Omental fat pad (tissue), 4 donors: ENCODE measurements around the gene KANSL2. TPM values are rescaled to one million over a fixed set of nuclear protein-coding genes. Genes with fewer than 3 reads are reported as not detected.
"Not testable (repeated sequence)": the region's sequence is repeated elsewhere in the genome, so short reads cannot be mapped to it uniquely, and the experiment has no call there.

Experiments used
- ATAC-seq: fragments of 150-250 bp; one replicate; pipeline ENCODE4 v1.9.1; 2016; ENCODE audit warnings: mild to moderate bottlenecking, moderate library complexity; ENCODE audit not compliant: low FRiP score
- DNase-seq: peaks from one replicate; pipeline ENCODE4 v3.0.0-alpha.2; 2019; ENCODE audit warnings: low spot score
- CTCF ChIP-seq, 3 donors: fragments of 450-650 bp; IDR thresholded peaks; one replicate each; pipeline ENCODE4 v1.5.1; 2016 to 2017; ENCODE audit warnings: antibody characterized with exemption in 3 of 3, mild to moderate bottlenecking in 3 of 3, moderate library complexity in 2 of 3
- total RNA-seq, 4 donors: library from RNA; depleted of rRNA; stranded (reverse); fragments of >200 nt; gene quantifications; one replicate each; pipeline ENCODE4 v1.1.0, GENCODE V29; 2016

KANSL2 gene
- total RNA-seq, 4 donors from 2014 or later, result 38.3 to 64.2 (median 49.7) TPM

GRCh38 chr12:48712209-48712608, 30.2 kb upstream of the KANSL2 start:
- no peak for TF ChIP-seq CTCF (IDR thresholded peaks at IDR 0.05)
- no peak for ATAC-seq
- DNase-seq, result no peak

- not testable (repeated sequence) for DNase-seq, ATAC-seq
Observed at GRCh38 chr12:48698822-48699221, 16.8 kb upstream of the KANSL2 start.

- TF ChIP-seq CTCF (IDR thresholded peaks at IDR 0.05), result no peak
- DNase-seq (no peak), ATAC-seq (no peak)
Observed at GRCh38 chr12:48696626-48697025, 14.6 kb upstream of the KANSL2 start.

- no peak for ATAC-seq
- DNase-seq, result no peak
- TF ChIP-seq CTCF (IDR thresholded peaks at IDR 0.05), result no peak
Observed at GRCh38 chr12:48695859-48696258, 13.8 kb upstream of the KANSL2 start.

DNA sequence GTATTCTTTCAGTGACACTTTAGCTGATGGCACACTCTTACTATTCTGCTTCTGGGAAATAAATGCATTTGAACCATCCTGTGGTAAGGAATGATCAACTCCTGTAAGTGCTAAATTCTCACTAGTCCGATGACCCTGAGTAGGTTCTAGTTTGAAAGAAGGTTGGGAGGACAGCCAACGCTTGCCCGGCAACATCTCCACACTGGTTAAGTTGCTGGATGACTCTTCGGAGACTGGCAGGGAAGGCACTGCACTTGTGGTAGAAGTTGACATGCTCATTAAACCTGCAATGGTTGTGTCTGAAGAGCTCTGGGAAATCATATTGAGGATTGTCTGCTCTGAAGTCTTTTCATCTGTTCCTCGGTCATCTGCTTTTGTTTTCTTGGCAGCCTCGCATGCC, 12.0 kb upstream of the KANSL2 start:
- DNase-seq (no peak), ATAC-seq (no peak)
- TF ChIP-seq CTCF (IDR thresholded peaks at IDR 0.05), result no peak

DNA sequence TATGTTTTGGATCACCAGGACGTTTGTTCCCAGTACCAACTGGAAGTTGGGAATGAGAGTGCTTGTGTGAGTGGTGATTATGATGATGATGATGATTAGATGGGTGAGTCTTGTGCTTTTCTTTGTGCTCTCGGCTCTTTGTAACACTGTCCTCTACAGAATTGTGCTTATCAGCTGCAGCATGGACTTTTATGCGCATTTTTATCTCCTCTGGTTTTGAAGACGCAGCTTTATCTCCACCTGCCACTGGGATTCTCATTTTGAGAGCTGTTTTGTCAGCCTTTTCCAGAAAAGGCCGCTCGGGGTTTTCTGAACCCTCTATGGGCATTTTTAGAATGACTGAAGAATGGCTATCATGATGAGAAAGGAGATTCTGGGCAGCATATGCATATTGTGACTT, 11.5 kb upstream of the KANSL2 start:
- no peak for ATAC-seq
- DNase-seq, result no peak
- no peak for TF ChIP-seq CTCF (IDR thresholded peaks at IDR 0.05)

- no peak for TF ChIP-seq CTCF (IDR thresholded peaks at IDR 0.05)
- ATAC-seq, result no peak
- no peak for DNase-seq
Observed at GRCh38 chr12:48691826-48692487, 9.9 kb upstream of the KANSL2 start.
